HepG2 (cell line): ENCODE data around the gene PLK3. TPM values are rescaled to one million over a fixed set of nuclear protein-coding genes. Genes with fewer than 3 reads are reported as not detected.

Source experiments
- KDM5B ChIP-seq: sonication (generic); formaldehyde crosslinking; IDR thresholded peaks from 2 replicates; pipeline ENCODE4 v1.4.0; 2020; ENCODE audit warnings: missing genetic modification reagents, mild to moderate bottlenecking, borderline replicate concordance
- RARA ChIP-seq: IDR thresholded peaks from 2 replicates; pipeline ENCODE4 v1.6.1; 2016; ENCODE audit warnings: missing genetic modification reagents, missing compliant biosample characterization
- SAP130 ChIP-seq: IDR thresholded peaks from 2 replicates; pipeline ENCODE4 v1.6.1; 2016; ENCODE audit warnings: low read depth
- TFAP4 ChIP-seq: sonication (generic); IDR thresholded peaks from 2 replicates; pipeline ENCODE4 v1.6.1; 2016; ENCODE audit warnings: low read depth, borderline replicate concordance
- polyA plus RNA-seq, 8 experiments: library from polyadenylated mRNA; depleted of rRNA in 3 of 8; stranded (reverse) in 7 of 8; unstranded in 1 of 8; fragments of >200 nt; fragmentation: Illumina TruSeq in 4 of 8; extraction: Trizol in 4 of 8; gene quantifications; 2 replicates each; pipeline versions ENCODE4 v1.2.1 to v1.2.3, GENCODE V29; 2011 to 2016; ENCODE audit warnings: low read depth in 4 of 8, missing spikeins in 1 of 8, mixed read lengths in 1 of 8; ENCODE audit not compliant: insufficient read depth in 1 of 8
- total RNA-seq, 5 experiments: library from RNA; depleted of rRNA; stranded (reverse); fragments of >200 nt; fragmentation: Illumina TruSeq; extraction: Trizol; gene quantifications; 2 replicates each; pipeline ENCODE4 v1.2.3, GENCODE V29; 2016; ENCODE audit warnings: low read depth in 1 of 5
- TF ChIP-seq, protein P1 (sequence below): sonication (generic); formaldehyde crosslinking; IDR thresholded peaks from 2 replicates; pipeline ENCODE4 v1.4.0; 2020; ENCODE audit warnings: missing genetic modification reagents, borderline replicate concordance
- TF ChIP-seq, protein P2 (sequence below): sonication (generic); formaldehyde crosslinking; IDR thresholded peaks from 2 replicates; pipeline ENCODE4 v1.4.0; 2020; ENCODE audit warnings: missing genetic modification reagents

The PLK3 gene
- total and polyA plus RNA-seq, 2 of the 13 experiments (the other 11 are each of a cell fraction or from before 2014, with no cell fraction given), result 9.8 to 16.9 TPM

GRCh38 chr1:44802306-44803061 is 2.3 kb downstream of the PLK3 start (continued):
- TF ChIP-seq, protein P1, sequence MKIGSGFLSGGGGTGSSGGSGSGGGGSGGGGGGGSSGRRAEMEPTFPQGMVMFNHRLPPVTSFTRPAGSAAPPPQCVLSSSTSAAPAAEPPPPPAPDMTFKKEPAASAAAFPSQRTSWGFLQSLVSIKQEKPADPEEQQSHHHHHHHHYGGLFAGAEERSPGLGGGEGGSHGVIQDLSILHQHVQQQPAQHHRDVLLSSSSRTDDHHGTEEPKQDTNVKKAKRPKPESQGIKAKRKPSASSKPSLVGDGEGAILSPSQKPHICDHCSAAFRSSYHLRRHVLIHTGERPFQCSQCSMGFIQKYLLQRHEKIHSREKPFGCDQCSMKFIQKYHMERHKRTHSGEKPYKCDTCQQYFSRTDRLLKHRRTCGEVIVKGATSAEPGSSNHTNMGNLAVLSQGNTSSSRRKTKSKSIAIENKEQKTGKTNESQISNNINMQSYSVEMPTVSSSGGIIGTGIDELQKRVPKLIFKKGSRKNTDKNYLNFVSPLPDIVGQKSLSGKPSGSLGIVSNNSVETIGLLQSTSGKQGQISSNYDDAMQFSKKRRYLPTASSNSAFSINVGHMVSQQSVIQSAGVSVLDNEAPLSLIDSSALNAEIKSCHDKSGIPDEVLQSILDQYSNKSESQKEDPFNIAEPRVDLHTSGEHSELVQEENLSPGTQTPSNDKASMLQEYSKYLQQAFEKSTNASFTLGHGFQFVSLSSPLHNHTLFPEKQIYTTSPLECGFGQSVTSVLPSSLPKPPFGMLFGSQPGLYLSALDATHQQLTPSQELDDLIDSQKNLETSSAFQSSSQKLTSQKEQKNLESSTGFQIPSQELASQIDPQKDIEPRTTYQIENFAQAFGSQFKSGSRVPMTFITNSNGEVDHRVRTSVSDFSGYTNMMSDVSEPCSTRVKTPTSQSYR (CRISPR knock-in tag), result peak; percentile 64; the same call in 1 of the 2 replicates
- TF ChIP-seq RARA, result 0 out of 2 replicates have a peak, but pooled peaks have one; percentile 15
- TF ChIP-seq, protein P2, sequence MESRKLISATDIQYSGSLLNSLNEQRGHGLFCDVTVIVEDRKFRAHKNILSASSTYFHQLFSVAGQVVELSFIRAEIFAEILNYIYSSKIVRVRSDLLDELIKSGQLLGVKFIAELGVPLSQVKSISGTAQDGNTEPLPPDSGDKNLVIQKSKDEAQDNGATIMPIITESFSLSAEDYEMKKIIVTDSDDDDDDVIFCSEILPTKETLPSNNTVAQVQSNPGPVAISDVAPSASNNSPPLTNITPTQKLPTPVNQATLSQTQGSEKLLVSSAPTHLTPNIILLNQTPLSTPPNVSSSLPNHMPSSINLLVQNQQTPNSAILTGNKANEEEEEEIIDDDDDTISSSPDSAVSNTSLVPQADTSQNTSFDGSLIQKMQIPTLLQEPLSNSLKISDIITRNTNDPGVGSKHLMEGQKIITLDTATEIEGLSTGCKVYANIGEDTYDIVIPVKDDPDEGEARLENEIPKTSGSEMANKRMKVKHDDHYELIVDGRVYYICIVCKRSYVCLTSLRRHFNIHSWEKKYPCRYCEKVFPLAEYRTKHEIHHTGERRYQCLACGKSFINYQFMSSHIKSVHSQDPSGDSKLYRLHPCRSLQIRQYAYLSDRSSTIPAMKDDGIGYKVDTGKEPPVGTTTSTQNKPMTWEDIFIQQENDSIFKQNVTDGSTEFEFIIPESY, result peak; percentile 69
- peak; percentile 91 for TF ChIP-seq TFAP4
- peak; percentile 68 for TF ChIP-seq SAP130 (CRISPR knock-in tag)
- TF ChIP-seq KDM5B (CRISPR knock-in tag), result peak; percentile 19; the same call in 1 of the 2 replicates
